CD1c-positive myeloid dendritic cell (primary cell): ENCODE measurements around the gene AFF3.
"Not testable (repeated sequence)": the region's sequence is repeated elsewhere in the genome, so short reads cannot be mapped to it uniquely, and the experiment has no call there.

Experiments
- DNase-seq: peaks from one replicate; pipeline ENCODE4 v3.0.0-alpha.2; 2016; ENCODE audit errors: extremely low spot score

AFF3 gene

GRCh38 chr2:99757611-99758114 lies 384.7 kb downstream of the AFF3 start:
- no peak for DNase-seq

- peak; percentile 68 for DNase-seq
Measured at GRCh38 chr2:99756059-99756458, 386.3 kb downstream of the AFF3 start.

- no peak for DNase-seq
Measured at GRCh38 chr2:99754210-99754609, 388.2 kb downstream of the AFF3 start.

GRCh38 chr2:99753505-99753904 lies 388.9 kb downstream of the AFF3 start:
- DNase-seq: no peak

- DNase-seq: no peak
Measured at GRCh38 chr2:99748344-99748743, 394.0 kb downstream of the AFF3 start.

GRCh38 chr2:99747842-99748241 lies 394.5 kb downstream of the AFF3 start:
- DNase-seq: no peak

- DNase-seq: no peak
Measured at GRCh38 chr2:99743146-99743545, 399.2 kb downstream of the AFF3 start.

- no peak for DNase-seq
Measured at GRCh38 chr2:99737537-99737936, 404.9 kb downstream of the AFF3 start.

GRCh38 chr2:99735753-99736152 lies 406.6 kb downstream of the AFF3 start:
- no peak for DNase-seq

GRCh38 chr2:99735314-99735713 lies 407.1 kb downstream of the AFF3 start:
- not testable (repeated sequence) for DNase-seq

- DNase-seq: peak; percentile 55
Measured at GRCh38 chr2:99734236-99734635, 408.2 kb downstream of the AFF3 start.

- no peak for DNase-seq
Measured at GRCh38 chr2:99729104-99730025, 413.0 kb downstream of the AFF3 start.

GRCh38 chr2:99728166-99728565 lies 414.2 kb downstream of the AFF3 start:
- no peak for DNase-seq

GRCh38 chr2:99727199-99727598 lies 415.2 kb downstream of the AFF3 start:
- no peak for DNase-seq

- DNase-seq: no peak
Measured at GRCh38 chr2:99726691-99727090, 415.7 kb downstream of the AFF3 start.

GRCh38 chr2:99725820-99726219 lies 416.6 kb downstream of the AFF3 start:
- no peak for DNase-seq

GRCh38 chr2:99722476-99722875 lies 419.9 kb downstream of the AFF3 start:
- DNase-seq: no peak

- no peak for DNase-seq
Measured at GRCh38 chr2:99719102-99719501, 423.3 kb downstream of the AFF3 start.

- no peak for DNase-seq
Measured at GRCh38 chr2:99715956-99716355, 426.4 kb downstream of the AFF3 start.

GRCh38 chr2:99714349-99714748 lies 428.0 kb downstream of the AFF3 start:
- no peak for DNase-seq

GRCh38 chr2:99711144-99711543 lies 431.2 kb downstream of the AFF3 start:
- DNase-seq: no peak

- no peak for DNase-seq
Measured at GRCh38 chr2:99710721-99711120, 431.7 kb downstream of the AFF3 start.

- no peak for DNase-seq
Measured at GRCh38 chr2:99709229-99709628, 433.2 kb downstream of the AFF3 start.
